ENCODE data around the gene GBGT1.

Gene GBGT1

DNA sequence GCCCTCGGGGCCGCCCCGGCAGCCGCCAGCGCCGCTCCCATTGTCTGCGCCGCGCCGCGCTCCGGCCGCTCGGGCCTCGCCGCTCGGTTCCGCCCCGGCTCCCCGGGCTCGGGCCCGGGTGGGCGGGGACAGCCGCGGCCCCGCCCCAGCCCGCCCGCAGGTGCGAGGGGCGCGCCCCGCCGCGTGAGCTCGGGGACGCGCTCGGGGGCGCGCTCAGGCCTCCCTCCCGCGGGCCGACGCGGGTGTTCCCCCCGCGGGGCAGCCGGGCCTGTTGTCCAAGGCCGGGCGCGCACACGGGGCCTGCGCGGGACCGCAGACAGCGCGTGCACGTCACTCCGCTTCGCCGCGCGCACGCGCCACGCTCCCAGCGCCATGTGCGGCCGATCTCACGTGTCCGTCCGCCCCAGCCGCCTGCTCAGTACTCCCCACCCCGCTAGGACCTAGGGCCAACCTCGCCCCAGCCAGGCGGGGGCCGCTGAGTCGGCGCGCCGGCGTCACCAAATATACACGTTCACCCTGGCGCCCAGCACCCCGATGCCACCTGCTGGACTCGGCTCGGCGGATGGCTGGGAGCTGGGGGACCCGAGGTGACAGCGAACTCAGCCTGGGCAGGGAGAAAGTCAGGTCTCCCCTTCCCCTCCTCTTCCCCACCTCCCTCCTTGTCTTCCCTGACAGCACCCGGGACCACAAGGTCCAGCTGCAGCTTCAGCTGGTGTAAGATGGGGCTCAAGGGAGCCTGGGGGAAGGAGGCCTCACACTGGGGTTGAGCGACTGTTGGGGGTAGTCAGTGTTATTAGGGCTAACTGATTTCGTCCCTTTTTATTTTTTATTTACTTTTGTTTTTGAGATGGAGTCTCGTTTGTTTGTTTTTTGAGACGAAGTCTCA is 14.3 kb downstream of the GBGT1 start:
- DNase-seq (ENCODE audit: low read depth in 2 of 2), result peak; percentile 84 to 86
- TF ChIP-seq, protein P1, sequence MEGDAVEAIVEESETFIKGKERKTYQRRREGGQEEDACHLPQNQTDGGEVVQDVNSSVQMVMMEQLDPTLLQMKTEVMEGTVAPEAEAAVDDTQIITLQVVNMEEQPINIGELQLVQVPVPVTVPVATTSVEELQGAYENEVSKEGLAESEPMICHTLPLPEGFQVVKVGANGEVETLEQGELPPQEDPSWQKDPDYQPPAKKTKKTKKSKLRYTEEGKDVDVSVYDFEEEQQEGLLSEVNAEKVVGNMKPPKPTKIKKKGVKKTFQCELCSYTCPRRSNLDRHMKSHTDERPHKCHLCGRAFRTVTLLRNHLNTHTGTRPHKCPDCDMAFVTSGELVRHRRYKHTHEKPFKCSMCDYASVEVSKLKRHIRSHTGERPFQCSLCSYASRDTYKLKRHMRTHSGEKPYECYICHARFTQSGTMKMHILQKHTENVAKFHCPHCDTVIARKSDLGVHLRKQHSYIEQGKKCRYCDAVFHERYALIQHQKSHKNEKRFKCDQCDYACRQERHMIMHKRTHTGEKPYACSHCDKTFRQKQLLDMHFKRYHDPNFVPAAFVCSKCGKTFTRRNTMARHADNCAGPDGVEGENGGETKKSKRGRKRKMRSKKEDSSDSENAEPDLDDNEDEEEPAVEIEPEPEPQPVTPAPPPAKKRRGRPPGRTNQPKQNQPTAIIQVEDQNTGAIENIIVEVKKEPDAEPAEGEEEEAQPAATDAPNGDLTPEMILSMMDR (IDR thresholded peaks at IDR 0.05; ENCODE audit: low read depth, low read length), result peak; percentile 25
- peak overlapping the region; percentile 39 to 77 for H3K4me3 ChIP-seq (replicated peaks in 1 of 2; ENCODE audit: low read depth in 2 of 2, low read length in 2 of 2)

DNA sequence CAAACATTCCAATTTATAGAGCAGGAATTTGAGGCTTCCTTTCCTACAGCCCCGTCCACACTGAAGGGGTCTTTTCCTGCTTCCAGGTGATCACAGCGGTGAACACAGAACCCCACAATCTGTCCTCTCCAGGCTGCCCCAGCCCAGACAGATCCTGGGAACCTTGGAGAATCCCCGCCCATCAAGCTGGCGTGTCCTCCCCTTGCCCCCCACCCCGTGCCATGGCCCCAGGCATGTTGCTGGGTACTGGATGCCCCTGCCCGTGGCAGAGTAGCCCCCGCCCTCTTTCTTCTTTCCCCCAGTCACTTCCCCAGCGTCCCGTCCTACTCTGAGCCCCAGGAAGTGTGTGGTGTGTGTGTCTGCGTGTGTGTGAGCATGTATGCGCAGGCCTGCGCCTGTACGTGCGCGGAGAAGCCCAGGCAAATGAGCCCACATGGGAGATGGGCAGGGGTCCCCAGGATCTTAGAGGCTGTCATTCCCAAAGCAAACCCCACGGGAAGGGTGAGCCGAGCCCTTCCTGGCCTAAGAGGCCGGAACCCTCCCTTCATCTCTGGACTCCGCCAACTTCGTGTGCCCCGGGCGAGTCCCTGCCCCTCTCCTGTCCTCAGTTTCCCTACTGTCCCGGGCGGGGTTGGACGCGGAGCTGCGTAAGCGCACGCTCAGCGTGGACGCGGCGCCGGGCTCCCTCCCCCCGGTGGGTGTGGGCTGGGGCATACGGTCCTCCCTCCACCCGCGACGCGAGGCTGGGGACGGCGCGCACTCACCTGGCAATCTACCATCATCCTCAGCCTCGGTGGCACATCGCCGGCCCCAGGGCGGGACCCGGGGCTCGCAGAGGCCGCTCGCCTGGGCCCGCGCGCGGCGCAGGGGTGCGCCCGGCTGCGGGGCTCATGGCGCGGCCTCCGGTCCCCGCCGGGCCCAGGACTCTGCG is 15.2 kb downstream of the GBGT1 start:
- DNase-seq (ENCODE audit: low read depth in 2 of 2), result peak; percentile 31 to 41
- peak overlapping the region; percentile 77 for H3K4me3 ChIP-seq (replicated peaks in 1 of 2; ENCODE audit: low read depth in 2 of 2, low read length in 2 of 2)
- TF ChIP-seq, protein P1 (IDR thresholded peaks at IDR 0.05; ENCODE audit: low read depth, low read length), result no peak

DNA sequence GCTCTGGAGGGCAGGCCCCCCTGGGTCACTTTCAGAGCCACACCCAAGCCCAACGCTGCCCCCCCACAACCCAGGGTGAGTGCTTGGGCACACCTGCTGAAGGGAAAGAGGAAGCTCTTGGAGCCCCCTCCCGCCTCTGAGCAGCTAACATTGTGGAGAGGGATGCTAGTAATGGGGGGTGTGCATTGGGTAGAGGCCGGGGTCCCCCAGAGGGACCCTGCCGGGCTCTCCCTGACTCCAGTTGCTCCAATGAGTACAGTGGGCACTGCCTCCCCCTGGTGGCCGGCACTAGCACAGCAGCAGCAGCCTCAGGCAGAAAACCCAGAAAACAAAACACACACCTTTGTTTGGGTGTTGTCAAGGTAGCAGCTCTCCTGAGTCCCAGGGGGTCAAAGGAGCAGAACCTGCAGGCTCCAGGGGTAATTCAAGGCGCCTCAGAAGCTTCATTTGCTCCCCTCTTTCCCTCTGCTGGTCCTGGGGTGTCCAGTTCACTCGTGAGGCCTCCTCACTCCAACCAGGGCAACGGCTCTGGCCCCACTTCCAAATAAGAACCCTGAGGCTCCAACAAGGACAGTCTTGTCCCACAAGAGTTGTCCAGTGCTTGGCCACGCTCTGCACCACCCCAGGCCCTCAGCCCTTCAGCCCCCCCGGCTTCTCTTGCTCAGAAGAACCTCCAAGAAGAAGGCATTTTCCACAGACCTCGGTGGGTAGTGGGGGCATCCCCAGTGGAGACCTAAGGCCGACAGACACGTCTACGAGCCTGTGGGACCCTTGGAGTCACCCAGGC is 16.1 kb downstream of the GBGT1 start:
- TF ChIP-seq, protein P1 (IDR thresholded peaks at IDR 0.05; ENCODE audit: low read depth, low read length), result peak; percentile 99
- peak; percentile 59 to 63 for DNase-seq (ENCODE audit: low read depth in 2 of 2)

DNA sequence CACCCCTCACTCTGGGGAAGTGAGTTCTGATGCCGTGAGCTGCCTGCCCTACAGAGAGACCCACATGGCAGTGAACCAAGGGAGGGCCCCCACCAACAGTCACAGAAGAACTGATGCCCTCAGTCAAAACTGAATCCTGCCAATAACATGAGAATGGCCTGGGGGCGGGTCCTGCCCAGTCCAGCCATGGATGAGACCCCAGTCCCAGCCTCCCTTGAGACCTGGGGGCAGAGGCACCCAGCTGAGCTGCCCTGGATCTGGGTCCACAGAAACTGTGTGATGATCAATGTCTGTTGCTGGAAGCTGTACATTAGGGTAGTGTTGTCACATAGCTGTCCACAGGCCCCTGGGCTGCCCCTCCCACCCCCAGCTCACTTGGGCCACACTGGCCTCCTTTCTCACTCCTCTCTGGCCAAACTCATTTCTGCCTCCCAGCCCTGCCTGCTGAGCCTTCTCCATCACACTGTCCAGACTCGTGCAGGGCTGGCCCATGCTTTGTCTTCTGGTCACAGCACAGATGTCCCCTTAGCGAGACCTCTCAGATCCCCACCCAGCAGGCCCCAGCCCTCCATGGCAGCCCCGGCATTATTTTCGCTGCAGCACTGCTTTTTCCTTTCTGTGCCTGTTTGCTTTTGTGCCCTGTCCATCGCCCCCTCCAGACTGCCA is 16.8 kb downstream of the GBGT1 start:
- DNase-seq (ENCODE audit: low read depth in 2 of 2), result no peak
- no peak overlapping the region for H3K4me3 ChIP-seq (replicated peaks in 1 of 2; ENCODE audit: low read depth in 2 of 2, low read length in 2 of 2)
- TF ChIP-seq, protein P1 (IDR thresholded peaks at IDR 0.05; ENCODE audit: low read depth, low read length), result no peak

More for the DNA sequence above, 16.1 kb downstream of the GBGT1 start:
- H3K4me3 ChIP-seq (replicated peaks in 1 of 2; ENCODE audit: low read depth in 2 of 2, low read length in 2 of 2), result peak overlapping the region; percentile 77

DNA sequence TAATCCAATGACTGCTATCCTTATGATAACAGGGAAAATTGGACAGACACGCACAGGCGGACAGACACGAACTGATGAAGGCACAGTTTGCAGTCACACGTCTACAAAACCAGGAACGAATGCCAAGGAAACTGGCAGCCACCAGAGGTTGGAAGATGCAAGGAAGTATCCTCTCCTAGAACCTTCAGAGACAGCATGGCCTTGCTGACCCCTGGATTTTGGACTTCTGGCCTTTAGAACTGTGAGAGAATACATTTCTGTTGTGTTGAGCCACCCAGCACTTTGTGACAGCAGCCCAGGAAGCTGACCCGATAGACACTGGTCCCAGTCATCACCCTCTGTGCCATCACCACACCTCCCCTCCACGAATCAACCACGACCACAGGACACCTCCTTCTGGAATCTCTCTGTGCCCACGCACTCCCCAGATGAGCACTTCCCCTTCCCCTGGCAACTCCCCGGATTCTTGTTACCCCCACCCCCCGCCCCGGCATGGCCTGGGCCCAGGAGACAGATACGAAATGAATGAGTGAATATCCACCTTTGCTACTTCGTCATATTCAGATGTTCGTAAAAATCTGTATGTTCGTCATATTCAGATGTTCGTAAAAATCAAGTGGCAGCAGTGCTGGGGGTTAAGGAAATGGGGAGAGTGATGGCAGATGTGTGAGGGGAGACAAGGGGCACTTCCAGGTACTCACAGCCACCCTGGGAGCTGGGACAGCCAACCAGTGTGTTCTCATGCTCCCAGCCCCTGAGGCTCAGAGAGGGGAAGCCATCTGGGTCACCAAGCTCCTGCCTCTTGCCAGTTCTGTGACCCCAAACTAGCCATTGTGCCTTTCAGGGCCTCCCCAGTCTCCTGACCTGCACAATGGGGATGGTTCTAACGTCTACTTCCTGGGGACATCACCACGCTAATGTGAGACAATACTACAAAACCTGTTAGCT is 18.5 kb downstream of the GBGT1 start:
- H3K4me3 ChIP-seq (replicated peaks in 1 of 2; ENCODE audit: low read depth in 2 of 2, low read length in 2 of 2), result peak overlapping the region in 1 of 2 donors; percentile 9

More for the DNA sequence above, 18.5 kb downstream of the GBGT1 start:
- TF ChIP-seq, protein P1 (IDR thresholded peaks at IDR 0.05; ENCODE audit: low read depth, low read length), result no peak
- DNase-seq (ENCODE audit: low read depth in 2 of 2), result no peak

Measured in cardiac fibroblast (primary cell).